Activated CD8-positive, alpha-beta T cell treated with anti-CD3 and anti-CD28 coated beads for 36 hours (primary cell): ENCODE measurements around the gene CCDC71. TPM values are rescaled to one million over a fixed set of nuclear protein-coding genes. Genes with fewer than 3 reads are reported as not detected.

Source experiments
- ATAC-seq: fragments of 200-7000 bp; cut with Tn5 transposase; one replicate; pipeline ENCODE4 v1.10.0; 2021; ENCODE audit warnings: mild to moderate bottlenecking, moderate library complexity
- CTCF ChIA-PET: fragments of 350-600 bp; sonication (Branson Sonifier 250); formaldehyde crosslinking; loops from one replicate; lab custom pipeline; 2021; ENCODE audit warnings: antibody characterized with exemption; lab: Charles Lee
- POLR2A ChIA-PET: fragments of 350-600 bp; sonication (Branson Sonifier 250); formaldehyde crosslinking; loops from one replicate; lab custom pipeline; 2021; ENCODE audit warnings: antibody characterized with exemption; lab: Charles Lee
- DNase-seq: peaks from one replicate; pipeline ENCODE4 v3.0.0-alpha.2; 2020
- H3K27ac Mint-ChIP-seq: one replicate; pipeline ENCODE4 v1.8.0; 2021; ENCODE audit warnings: mild to moderate bottlenecking, mixed read lengths
- H3K27me3 Mint-ChIP-seq: one replicate; pipeline ENCODE4 v1.8.0; 2021; ENCODE audit warnings: mixed read lengths
- H3K36me3 Mint-ChIP-seq: one replicate; pipeline ENCODE4 v1.8.0; 2021; ENCODE audit warnings: low read depth, mixed read lengths
- H3K4me1 Mint-ChIP-seq: one replicate; pipeline ENCODE4 v1.8.0; 2021; ENCODE audit warnings: low read depth, mixed read lengths
- H3K4me3 Mint-ChIP-seq: one replicate; pipeline ENCODE4 v1.8.0; 2021; ENCODE audit warnings: mild to moderate bottlenecking, moderate library complexity, mixed read lengths
- H3K9me3 Mint-ChIP-seq: one replicate; pipeline ENCODE4 v1.8.0; 2021; ENCODE audit warnings: mixed read lengths
- intact Hi-C: fragments of 100-400 bp; cut with micrococcal nuclease; formaldehyde crosslinking; loops from one replicate; pipeline ENCODE4 v1.10.0; 2022
- total RNA-seq, 2 experiments: library from RNA; stranded (reverse); gene quantifications; one replicate each; pipeline ENCODE4 v1.2.3, GENCODE V29; 2021
- TF ChIP-seq, protein P1 (sequence below): fragments of 200-600 bp; IDR thresholded peaks from one replicate; pipeline ENCODE4 v1.8.0; 2022; ENCODE audit warnings: antibody characterized with exemption, mild to moderate bottlenecking

The CCDC71 gene
- total RNA-seq, 2 experiments from 2014 or later: 18.1 to 18.7 TPM

DNA sequence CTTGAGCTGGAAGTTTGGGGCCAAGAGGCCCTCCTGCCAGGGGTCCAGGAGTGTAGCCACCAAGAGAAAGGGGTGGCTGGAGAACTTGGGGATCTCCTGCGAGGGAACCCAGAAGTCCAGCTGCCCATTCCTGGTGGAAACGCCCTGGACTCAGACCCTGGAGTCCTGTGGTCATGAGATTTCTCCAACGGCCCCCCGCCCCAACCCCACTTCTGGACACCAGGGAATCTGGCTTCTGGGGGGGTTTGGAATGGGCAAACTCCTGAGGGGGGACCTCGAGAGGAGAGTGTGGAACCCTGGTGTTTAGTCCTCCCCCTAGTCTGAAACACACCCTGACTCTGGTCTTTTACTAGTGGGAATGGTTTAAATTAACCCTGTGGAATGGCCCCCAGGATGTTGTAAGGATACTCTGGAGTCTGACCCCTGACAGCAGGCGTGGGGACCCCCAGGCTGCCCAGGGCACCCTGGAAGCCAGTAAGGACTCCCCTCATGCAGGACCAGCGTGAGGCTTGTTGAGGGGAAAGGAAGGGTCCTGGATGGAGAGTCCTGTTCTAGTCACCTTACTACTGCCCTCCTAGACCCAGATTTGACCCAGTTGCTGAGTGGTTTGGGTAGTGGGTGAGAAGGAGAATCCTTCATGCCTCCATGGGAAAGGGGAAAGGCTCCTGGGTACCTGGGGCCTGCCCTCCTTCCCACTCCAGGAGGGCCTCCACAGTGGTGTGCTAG lies 5.8 kb upstream of the CCDC71 start:
- Mint-ChIP-seq H3K36me3 (no peaks in the 10 kb centered on the region), H3K4me1 (peaks cover 12% of the 10 kb centered on the region), H3K27me3 (no peaks in the 10 kb centered on the region), H3K27ac (no peak overlapping the region), H3K9me3 (no peaks in the 10 kb centered on the region), H3K4me3 (peak overlapping the region; percentile 76)
- TF ChIP-seq, protein P1, sequence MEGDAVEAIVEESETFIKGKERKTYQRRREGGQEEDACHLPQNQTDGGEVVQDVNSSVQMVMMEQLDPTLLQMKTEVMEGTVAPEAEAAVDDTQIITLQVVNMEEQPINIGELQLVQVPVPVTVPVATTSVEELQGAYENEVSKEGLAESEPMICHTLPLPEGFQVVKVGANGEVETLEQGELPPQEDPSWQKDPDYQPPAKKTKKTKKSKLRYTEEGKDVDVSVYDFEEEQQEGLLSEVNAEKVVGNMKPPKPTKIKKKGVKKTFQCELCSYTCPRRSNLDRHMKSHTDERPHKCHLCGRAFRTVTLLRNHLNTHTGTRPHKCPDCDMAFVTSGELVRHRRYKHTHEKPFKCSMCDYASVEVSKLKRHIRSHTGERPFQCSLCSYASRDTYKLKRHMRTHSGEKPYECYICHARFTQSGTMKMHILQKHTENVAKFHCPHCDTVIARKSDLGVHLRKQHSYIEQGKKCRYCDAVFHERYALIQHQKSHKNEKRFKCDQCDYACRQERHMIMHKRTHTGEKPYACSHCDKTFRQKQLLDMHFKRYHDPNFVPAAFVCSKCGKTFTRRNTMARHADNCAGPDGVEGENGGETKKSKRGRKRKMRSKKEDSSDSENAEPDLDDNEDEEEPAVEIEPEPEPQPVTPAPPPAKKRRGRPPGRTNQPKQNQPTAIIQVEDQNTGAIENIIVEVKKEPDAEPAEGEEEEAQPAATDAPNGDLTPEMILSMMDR: no peak
- ATAC-seq (no peak), DNase-seq (no peak)
- ChIA-PET POLR2A (interaction anchor here (0.7 to 0.8 kb wide), 2 partner anchors 51 to 107 kb away, joined by 3 read pairs; partner anchors contain the start of gene USP19), CTCF (interaction anchor here (1.0 to 3.4 kb wide), 15 partner anchors 9 to 299 kb away, joined by 3 to 17 read pairs (median 6); partner anchors contain the start of genes DAG1, QRICH1 and USP4)
- intact Hi-C loops: no loop called here

DNA sequence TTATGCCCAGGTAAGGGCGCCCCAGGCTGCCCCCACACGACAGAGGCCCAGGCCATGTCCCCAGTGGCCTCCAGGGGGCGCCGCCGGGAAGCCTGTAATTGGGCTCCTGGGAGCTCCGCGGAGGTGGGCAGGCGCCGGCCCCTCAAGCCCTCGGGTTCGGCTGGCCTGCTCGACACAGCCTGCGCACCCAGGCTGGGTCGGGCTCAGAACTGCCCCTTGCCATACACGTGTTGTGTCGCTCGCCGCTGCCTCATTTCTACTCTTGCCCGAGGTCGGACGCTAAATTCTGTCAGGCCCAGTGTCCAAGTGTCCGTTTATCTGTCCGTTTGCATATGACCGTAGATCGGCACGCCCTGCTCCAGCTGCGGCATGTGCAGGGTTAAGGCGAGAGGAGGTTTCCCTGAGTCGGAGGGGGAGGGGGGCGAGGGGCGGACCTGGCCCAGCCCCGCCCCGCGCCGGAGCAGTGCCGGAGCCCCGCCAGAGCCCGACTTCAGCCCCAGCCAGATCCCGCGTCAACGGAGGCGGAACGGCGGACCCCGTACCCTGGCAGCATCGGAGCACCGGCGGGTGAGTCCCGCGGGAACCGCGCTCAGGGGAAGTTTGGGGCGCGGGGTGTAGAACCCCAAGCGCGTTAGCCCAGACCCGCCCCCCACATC lies 5.1 kb upstream of the CCDC71 start, which contains the start of gene KLHDC8B:
TSS of gene KLHDC8B (plus strand) at position 480 of the 656 bp plus-strand sequence. CDS start 1,172 bp downstream, outside the sequence.
- DNase-seq (peak; percentile 93), ATAC-seq (peak; percentile 90)
- no peaks in the 10 kb centered on the region for H3K27me3 Mint-ChIP-seq
- POLR2A ChIA-PET: interaction anchor here (0.7 to 1.0 kb wide), 3 partner anchors 50 to 108 kb away, joined by 3 read pairs; partner anchors contain the start of gene USP19
- CTCF ChIA-PET: interaction anchor here (0.6 to 3.4 kb wide), 35 partner anchors 7 to 779 kb away, joined by 3 to 17 read pairs (median 4); partner anchors contain the start of genes DAG1, QRICH1 and USP4
- H3K27ac Mint-ChIP-seq: peak within 1 kb of the TSS; percentile 71
- H3K4me1 Mint-ChIP-seq: peaks cover 16% of the 10 kb centered on the region
- TF ChIP-seq, protein P1: peak; percentile 98
- peak within 1 kb of the TSS; percentile 76 for H3K4me3 Mint-ChIP-seq
- no peaks in the 10 kb centered on the region for H3K36me3 Mint-ChIP-seq
- no peaks in the 10 kb centered on the region for H3K9me3 Mint-ChIP-seq
- intact Hi-C loops: no loop called here

DNA sequence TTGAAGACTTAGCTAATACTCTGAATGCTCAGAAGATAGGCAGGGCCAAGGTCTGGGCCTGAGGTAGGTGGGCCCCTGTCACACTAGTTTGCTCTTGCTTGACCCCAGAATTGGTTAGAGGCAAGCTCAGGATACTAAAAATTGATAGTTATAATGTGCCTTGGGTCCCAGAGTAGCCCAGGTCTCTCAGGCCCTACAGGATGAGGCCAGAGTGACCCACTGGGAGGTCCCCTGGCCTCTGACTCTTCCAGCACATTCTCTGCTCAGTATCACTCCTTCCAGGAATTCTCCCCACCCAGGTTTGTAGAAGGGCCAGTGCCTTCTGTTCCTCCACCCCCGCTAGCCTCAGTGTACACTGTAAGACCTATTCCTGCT lies 4.6 kb upstream of the CCDC71 start:
- intact Hi-C loops: no loop called here
- CTCF ChIA-PET: interaction anchor here (0.6 to 3.4 kb wide), 34 partner anchors 8 to 779 kb away, joined by 3 to 17 read pairs (median 4); partner anchors contain the start of genes DAG1, QRICH1 and USP4
- ATAC-seq (no peak), DNase-seq (no peak)
- TF ChIP-seq, protein P1: no peak
- Mint-ChIP-seq H3K27ac (peak overlapping the region; percentile 71), H3K36me3 (peaks cover under 1% of the 10 kb centered on the region), H3K9me3 (no peaks in the 10 kb centered on the region), H3K27me3 (no peaks in the 10 kb centered on the region), H3K4me3 (peak overlapping the region; percentile 76), H3K4me1 (peaks cover 17% of the 10 kb centered on the region)
- POLR2A ChIA-PET: interaction anchor here (1.0 kb wide), 1 partner anchor 78 kb away, joined by 3 read pairs; no protein-coding TSS in a partner anchor

GRCh38 chr3:49166752-49167556 lies 823 bp upstream of the CCDC71 start:
- no peaks in the 10 kb centered on the region for H3K27me3 Mint-ChIP-seq
- H3K27ac Mint-ChIP-seq: peak overlapping the region; percentile 93
- peaks cover 44% of the 10 kb centered on the region for H3K4me1 Mint-ChIP-seq
- TF ChIP-seq, protein P1: no peak
- ATAC-seq (no peak), DNase-seq (no peak)
- H3K36me3 Mint-ChIP-seq: peaks cover 27% of the 10 kb centered on the region
- H3K9me3 Mint-ChIP-seq: no peaks in the 10 kb centered on the region
- intact Hi-C loops: no loop called here
- ChIA-PET POLR2A (interaction anchor here (0.8 to 1.1 kb wide), 2 partner anchors 159 to 172 kb away, joined by 3 to 4 read pairs; no protein-coding TSS in a partner anchor), CTCF (interaction anchor here (0.8 to 1.4 kb wide), 2 partner anchors 14 to 282 kb away, joined by 3 to 4 read pairs; no protein-coding TSS in a partner anchor)
- peak overlapping the region; percentile 90 for H3K4me3 Mint-ChIP-seq
